Measurements from ENCODE around the gene MTF2.

- no peak for TF ChIP-seq EZH2 (IDR thresholded peaks at IDR 0.05; ENCODE audit: low read length)
- TF ChIP-seq CTCF (optimal IDR thresholded peaks at IDR 0.05 in 1 of 3, IDR thresholded peaks at IDR 0.05 in 1 of 3, conservative IDR thresholded peaks at IDR 0.05 in 1 of 3; ENCODE audit: extremely low read depth in 1 of 3, insufficient read depth in 2 of 3, low read length in 3 of 3): no peak
Observed at GRCh38 chr1:93172778-93173177, 93.7 kb downstream of the MTF2 start.

All from keratinocyte (primary cell).